LoVo (cell line): Measurements from ENCODE around the gene FGF14.

Experiments used
- DNase-seq: peaks from one replicate; pipeline ENCODE4 v3.0.0-alpha.2; 2016; ENCODE audit warnings: low spot score

FGF14 gene

GRCh38 chr13:101925731-101926130 is 476.1 kb downstream of the FGF14 start:
- DNase-seq = no peak

- no peak for DNase-seq
Observed at GRCh38 chr13:101919541-101920181, 482.2 kb downstream of the FGF14 start.

GRCh38 chr13:101917833-101918661 is 483.8 kb downstream of the FGF14 start:
- DNase-seq = no peak

- no peak for DNase-seq
Observed at GRCh38 chr13:101917475-101917810, 484.4 kb downstream of the FGF14 start.

- no peak for DNase-seq
Observed at GRCh38 chr13:101916775-101917474, 484.9 kb downstream of the FGF14 start.

- no peak for DNase-seq
Observed at GRCh38 chr13:101916108-101916774, 485.6 kb downstream of the FGF14 start.

GRCh38 chr13:101915755-101916107 is 486.1 kb downstream of the FGF14 start:
- DNase-seq = no peak

- DNase-seq = no peak
Observed at GRCh38 chr13:101915331-101915730, 486.5 kb downstream of the FGF14 start.

- DNase-seq = no peak
Observed at GRCh38 chr13:101911752-101912151, 490.1 kb downstream of the FGF14 start.

- DNase-seq = no peak
Observed at GRCh38 chr13:101903890-101904289, 498.0 kb downstream of the FGF14 start.

- DNase-seq = no peak
Observed at GRCh38 chr13:101898676-101899075, 503.2 kb downstream of the FGF14 start.

- DNase-seq = no peak
Observed at GRCh38 chr13:101896541-101896940, 505.3 kb downstream of the FGF14 start.

- DNase-seq = no peak
Observed at GRCh38 chr13:101893021-101893420, 508.8 kb downstream of the FGF14 start.

GRCh38 chr13:101892296-101892695 is 509.6 kb downstream of the FGF14 start:
- no peak for DNase-seq

GRCh38 chr13:101881593-101881992 is 520.3 kb downstream of the FGF14 start:
- no peak for DNase-seq

GRCh38 chr13:101880581-101880980 is 521.3 kb downstream of the FGF14 start:
- DNase-seq = no peak

GRCh38 chr13:101876951-101877350 is 524.9 kb downstream of the FGF14 start:
- no peak for DNase-seq

GRCh38 chr13:101875717-101876393 is 526.0 kb downstream of the FGF14 start:
- DNase-seq = no peak

GRCh38 chr13:101875091-101875490 is 526.8 kb downstream of the FGF14 start:
- DNase-seq = no peak

GRCh38 chr13:101869553-101869952 is 532.3 kb downstream of the FGF14 start:
- DNase-seq = no peak

GRCh38 chr13:101868585-101869469 is 533.0 kb downstream of the FGF14 start:
- DNase-seq = no peak
